Neuron (in vitro differentiated cells): ENCODE data around the gene RAB4A.
"Not testable (repeated sequence)": the region's sequence is repeated elsewhere in the genome, so short reads cannot be mapped to it uniquely, and the experiment has no call there.

Experiments
- H2AFZ ChIP-seq: one replicate; pipeline ENCODE4 v1.6.1; 2013; ENCODE audit warnings: low read depth, mild to moderate bottlenecking, inconsistent platforms, low read length, moderate library complexity
- H3K27me3 ChIP-seq: one replicate; pipeline ENCODE4 v1.6.1; 2013; ENCODE audit warnings: low read length; ENCODE audit not compliant: insufficient read depth
- H3K36me3 ChIP-seq: one replicate; pipeline ENCODE4 v1.6.1; 2013; ENCODE audit warnings: low read length; ENCODE audit not compliant: insufficient read depth
- H3K4me1 ChIP-seq: one replicate; pipeline ENCODE4 v1.6.1; 2013; ENCODE audit warnings: low read length; ENCODE audit not compliant: insufficient read depth
- H3K4me3 ChIP-seq: 2 replicates; pipeline ENCODE4 v1.5.1; 2013; ENCODE audit warnings: mild to moderate bottlenecking, low read length, moderate library complexity
- H3K9me3 ChIP-seq: one replicate; pipeline ENCODE4 v1.6.1; 2013; ENCODE audit warnings: low read length

Gene RAB4A

DNA sequence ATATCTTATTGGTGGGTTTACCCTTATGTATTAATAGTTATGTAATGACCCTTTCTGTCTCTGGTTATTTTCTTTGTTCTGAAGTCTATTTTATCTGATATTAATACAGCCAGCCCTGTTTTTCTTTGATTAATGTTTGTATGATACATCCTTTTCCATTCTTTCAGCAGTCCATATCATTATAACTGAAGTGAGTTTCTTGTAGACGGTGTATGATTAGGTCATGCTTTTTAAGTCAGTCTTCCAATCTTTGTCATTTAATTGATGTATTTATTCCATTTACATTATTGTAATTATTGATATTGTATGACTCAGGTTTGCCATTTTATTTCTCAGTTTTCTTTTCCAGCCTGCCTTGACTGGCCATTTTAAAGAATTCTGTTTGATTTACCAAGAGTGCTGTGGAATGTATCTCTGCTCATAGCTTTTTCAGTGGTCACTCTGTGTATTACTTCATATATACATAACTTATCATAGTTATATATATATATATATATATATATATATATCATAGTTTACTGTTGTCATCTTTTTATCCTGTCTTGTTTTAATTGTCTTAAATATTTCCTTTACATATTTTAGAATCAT, 10.5 kb downstream of the RAB4A start:
- Histone ChIP-seq H3K27me3 (no peaks in the 10 kb centered on the region), H3K4me3 (no peak overlapping the region), H3K9me3 (peaks cover 2% of the 10 kb centered on the region), H3K36me3 (peaks cover 4% of the 10 kb centered on the region), H2AFZ (no peak overlapping the region), H3K4me1 (no peaks in the 10 kb centered on the region)

- Histone ChIP-seq H3K36me3 (peaks cover under 1% of the 10 kb centered on the region), H3K4me1 (no peaks in the 10 kb centered on the region), H3K4me3 (no peak overlapping the region), H2AFZ (no peak overlapping the region), H3K9me3 (peaks cover 2% of the 10 kb centered on the region), H3K27me3 (no peaks in the 10 kb centered on the region)
Measured at GRCh38 chr1:229282295-229282823, 11.4 kb downstream of the RAB4A start.

DNA sequence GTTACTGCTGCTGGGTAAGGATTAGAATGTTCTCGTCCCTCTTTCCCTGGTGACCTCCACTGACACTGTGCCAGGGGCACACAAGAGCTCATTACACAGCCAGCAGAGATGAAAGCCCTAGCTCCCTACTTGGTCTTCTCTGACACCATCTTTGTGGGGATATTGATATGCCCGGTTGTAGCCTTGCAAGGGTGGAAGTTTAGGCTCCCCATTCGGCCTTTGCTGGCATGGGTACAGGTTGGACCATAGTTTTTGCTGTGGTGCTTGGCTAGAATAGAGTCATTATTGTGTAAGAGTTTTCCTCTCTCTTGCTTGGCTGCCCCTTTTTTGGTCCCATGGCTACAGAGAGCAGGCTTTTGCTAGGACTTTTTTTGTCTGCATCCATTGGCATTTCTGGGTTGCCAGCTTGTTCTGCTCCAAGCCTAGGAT, 12.3 kb downstream of the RAB4A start:
- H3K4me3 ChIP-seq: no peak overlapping the region
- H3K36me3 ChIP-seq: no peaks in the 10 kb centered on the region
- H3K4me1 ChIP-seq: no peaks in the 10 kb centered on the region
- H3K27me3 ChIP-seq: no peaks in the 10 kb centered on the region
- no peak overlapping the region for H2AFZ ChIP-seq
- H3K9me3 ChIP-seq: peaks cover 2% of the 10 kb centered on the region

- Histone ChIP-seq H3K36me3 (peaks cover 8% of the 10 kb centered on the region), H3K4me3 (no peak overlapping the region), H2AFZ (no peak overlapping the region), H3K9me3 (peaks cover 2% of the 10 kb centered on the region), H3K4me1 (no peaks in the 10 kb centered on the region), H3K27me3 (no peaks in the 10 kb centered on the region)
Measured at GRCh38 chr1:229284887-229285286, 14.0 kb downstream of the RAB4A start.

GRCh38 chr1:229285440-229285839, 14.5 kb downstream of the RAB4A start:
- H2AFZ ChIP-seq: no peak overlapping the region
- H3K4me3 ChIP-seq: no peak overlapping the region
- peaks cover 10% of the 10 kb centered on the region for H3K36me3 ChIP-seq
- H3K27me3 ChIP-seq: no peaks in the 10 kb centered on the region
- H3K4me1 ChIP-seq: no peaks in the 10 kb centered on the region
- peaks cover 2% of the 10 kb centered on the region for H3K9me3 ChIP-seq

GRCh38 chr1:229286099-229286766, 15.3 kb downstream of the RAB4A start:
- Histone ChIP-seq H3K4me1 (no peaks in the 10 kb centered on the region), H3K4me3 (no peak overlapping the region), H2AFZ (no peak overlapping the region), H3K9me3 (peaks cover 2% of the 10 kb centered on the region), H3K27me3 (no peaks in the 10 kb centered on the region), H3K36me3 (peaks cover 15% of the 10 kb centered on the region)

GRCh38 chr1:229287267-229287666, 16.4 kb downstream of the RAB4A start:
- H3K4me1 ChIP-seq: no peaks in the 10 kb centered on the region
- peaks cover 2% of the 10 kb centered on the region for H3K9me3 ChIP-seq
- H3K27me3 ChIP-seq: no peaks in the 10 kb centered on the region
- H2AFZ ChIP-seq: no peak overlapping the region
- H3K36me3 ChIP-seq: peaks cover 18% of the 10 kb centered on the region
- no peak overlapping the region for H3K4me3 ChIP-seq

- H3K4me1 ChIP-seq: no peaks in the 10 kb centered on the region
- H2AFZ ChIP-seq: no peak overlapping the region
Measured at GRCh38 chr1:229288516-229288915, 17.6 kb downstream of the RAB4A start.

GRCh38 chr1:229291686-229292085, 20.8 kb downstream of the RAB4A start:
- not testable (repeated sequence) for H2AFZ ChIP-seq, H3K4me3 ChIP-seq, H3K27me3 ChIP-seq, H3K4me1 ChIP-seq, H3K9me3 ChIP-seq
- peaks cover 27% of the 10 kb centered on the region for H3K36me3 ChIP-seq

More at GRCh38 chr1:229288516-229288915, 17.6 kb downstream of the RAB4A start:
- H3K9me3 ChIP-seq: no peaks in the 10 kb centered on the region
- H3K27me3 ChIP-seq: no peaks in the 10 kb centered on the region
- H3K36me3 ChIP-seq: peaks cover 23% of the 10 kb centered on the region
- H3K4me3 ChIP-seq: no peak overlapping the region

DNA sequence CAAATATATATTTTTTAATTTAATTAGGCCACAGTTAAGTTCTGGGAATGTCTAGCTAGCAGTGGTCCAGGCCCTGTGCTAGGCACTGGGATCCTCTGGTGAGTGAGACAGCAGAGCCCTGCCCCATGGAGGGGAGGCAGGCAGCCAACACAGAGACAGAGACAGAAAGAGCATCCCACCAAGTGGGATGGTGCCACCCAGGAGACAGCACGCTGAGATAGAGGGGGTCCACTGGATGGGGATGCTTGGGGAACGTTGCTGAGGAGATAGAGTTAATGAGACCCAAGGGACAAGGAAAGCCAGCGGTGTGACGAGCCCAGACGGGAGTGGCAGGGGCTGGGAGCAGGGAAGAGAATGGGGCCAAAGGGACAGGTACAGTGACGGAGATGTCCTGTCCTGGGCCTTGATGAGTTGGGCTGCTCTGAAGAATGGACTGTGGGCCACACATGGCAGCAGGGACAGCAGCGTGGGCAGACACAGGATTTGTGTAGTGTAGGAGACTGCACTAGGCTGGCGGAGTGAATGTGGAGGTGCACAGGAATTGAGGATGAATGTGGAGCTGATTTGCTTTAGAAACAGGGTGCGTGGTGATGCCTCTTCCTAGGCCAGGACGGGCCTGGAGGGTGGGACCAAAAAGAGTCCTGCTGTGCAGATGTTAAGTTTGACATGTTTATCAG, 22.8 kb downstream of the RAB4A start:
- Histone ChIP-seq H3K4me3 (no peak overlapping the region), H2AFZ (no peak overlapping the region), H3K36me3 (peaks cover 38% of the 10 kb centered on the region)

DNA sequence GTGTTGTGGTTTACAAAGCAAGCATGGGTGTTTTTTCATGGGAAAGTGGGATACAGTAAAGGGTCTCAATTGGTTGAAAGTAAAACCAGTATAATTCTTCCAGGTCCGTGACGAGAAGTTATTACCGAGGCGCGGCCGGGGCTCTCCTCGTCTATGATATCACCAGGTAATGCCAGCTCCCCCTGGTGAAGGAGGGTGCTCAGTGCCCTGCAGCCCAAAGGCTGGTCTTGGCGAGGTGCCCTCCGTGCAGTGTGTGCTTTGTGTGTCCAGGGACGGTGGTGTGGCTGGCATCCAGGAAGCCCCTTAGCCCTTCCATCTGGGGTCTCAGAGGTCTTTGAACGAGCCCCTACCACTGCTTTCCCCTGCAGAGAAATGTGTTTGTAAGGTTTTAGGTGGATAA, 24.8 kb downstream of the RAB4A start:
- Histone ChIP-seq H2AFZ (no peak overlapping the region), H3K9me3 (no peaks in the 10 kb centered on the region), H3K36me3 (peaks cover 47% of the 10 kb centered on the region), H3K4me1 (no peaks in the 10 kb centered on the region), H3K27me3 (no peaks in the 10 kb centered on the region), H3K4me3 (no peak overlapping the region)

More for the DNA sequence above, 22.8 kb downstream of the RAB4A start:
- Histone ChIP-seq H3K4me1 (no peaks in the 10 kb centered on the region), H3K9me3 (no peaks in the 10 kb centered on the region), H3K27me3 (no peaks in the 10 kb centered on the region)

DNA sequence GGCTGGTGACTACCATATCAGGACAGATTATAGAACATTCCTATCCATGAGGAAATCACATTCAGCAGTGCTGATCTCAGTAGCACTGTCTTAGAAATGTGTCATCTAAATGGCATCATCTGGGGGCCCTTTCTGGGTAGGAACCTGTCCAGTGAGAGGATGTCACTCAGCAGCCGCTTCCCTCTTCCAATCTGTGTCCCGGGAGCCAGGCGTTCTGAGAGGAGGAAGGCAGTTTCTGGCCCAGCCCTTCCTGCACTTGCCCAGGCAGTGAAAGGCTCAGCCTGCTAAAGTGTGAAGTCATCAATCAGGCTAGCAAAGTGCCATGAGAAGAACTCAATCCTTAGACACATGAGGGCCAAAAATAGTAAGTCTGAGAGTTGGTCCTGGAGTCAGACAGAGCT, 25.6 kb downstream of the RAB4A start:
- Histone ChIP-seq H3K36me3 (peaks cover 44% of the 10 kb centered on the region), H3K4me1 (no peaks in the 10 kb centered on the region), H3K9me3 (no peaks in the 10 kb centered on the region), H3K4me3 (no peak overlapping the region), H2AFZ (no peak overlapping the region), H3K27me3 (no peaks in the 10 kb centered on the region)

GRCh38 chr1:229297746-229298145, 26.8 kb downstream of the RAB4A start:
- Histone ChIP-seq H3K4me1 (no peaks in the 10 kb centered on the region), H3K27me3 (no peaks in the 10 kb centered on the region), H3K4me3 (no peak overlapping the region), H3K9me3 (no peaks in the 10 kb centered on the region), H3K36me3 (peaks cover 40% of the 10 kb centered on the region), H2AFZ (no peak overlapping the region)
